ENCODE data around the gene PANK2. TPM values are rescaled to one million over a fixed set of nuclear protein-coding genes. Genes with fewer than 3 reads are reported as not detected.
A peak's percentile ranks its signal among the peaks of the same experiment; 100 is the strongest.

PANK2 gene
- total RNA-seq, 1 experiment from 2014 or later: 77.4 TPM

DNA sequence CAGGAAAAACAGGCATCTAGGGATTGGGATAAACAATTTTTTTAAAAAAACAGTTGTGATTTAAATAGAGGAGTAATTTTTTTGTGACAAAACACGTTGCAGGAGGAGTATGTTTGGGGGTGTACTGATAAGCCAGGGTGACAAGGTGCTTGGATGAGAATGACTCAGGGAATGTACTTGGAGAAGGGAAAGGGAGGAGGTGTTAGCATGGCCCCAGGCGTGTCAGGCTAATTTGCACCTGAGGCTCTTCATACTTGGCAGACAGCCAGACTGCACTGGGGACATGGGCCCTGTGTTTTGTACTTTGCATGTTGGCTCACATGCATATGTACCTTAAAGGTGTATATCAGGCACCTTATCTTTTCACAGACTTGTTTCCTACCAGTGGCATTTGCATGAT is 22.8 kb downstream of the PANK2 start:
- ChIA-PET POLR2A (ENCODE audit: low non-redundant PET) (no interaction called here), CTCF (no interaction called here)
- Histone ChIP-seq H3K27me3 (replicated peaks; ENCODE audit: insufficient read depth, low read depth, low read length, poor library complexity) (no peaks in the 10 kb centered on the region), H3K9me3 (ENCODE audit: low read depth, low read length, poor library complexity, severe bottlenecking) (no peaks in the 10 kb centered on the region), H3K4me1 (ENCODE audit: insufficient read depth, low read length, poor library complexity, severe bottlenecking) (no peaks in the 10 kb centered on the region), H3K27ac (ENCODE audit: low read depth, low read length, poor library complexity, severe bottlenecking) (no peak overlapping the region), H3K4me3 (ENCODE audit: low read depth, low read length, poor library complexity, severe bottlenecking) (no peak overlapping the region), H3K36me3 (ENCODE audit: insufficient read depth, low read length, poor library complexity, severe bottlenecking) (peaks cover 93% of the 10 kb centered on the region)
- DNase-seq (ENCODE audit: low spot score): no peak
- intact Hi-C loops (cut with micrococcal nuclease; ENCODE audit: unreplicated experiment): no loop called here
- TF ChIP-seq, protein P1, sequence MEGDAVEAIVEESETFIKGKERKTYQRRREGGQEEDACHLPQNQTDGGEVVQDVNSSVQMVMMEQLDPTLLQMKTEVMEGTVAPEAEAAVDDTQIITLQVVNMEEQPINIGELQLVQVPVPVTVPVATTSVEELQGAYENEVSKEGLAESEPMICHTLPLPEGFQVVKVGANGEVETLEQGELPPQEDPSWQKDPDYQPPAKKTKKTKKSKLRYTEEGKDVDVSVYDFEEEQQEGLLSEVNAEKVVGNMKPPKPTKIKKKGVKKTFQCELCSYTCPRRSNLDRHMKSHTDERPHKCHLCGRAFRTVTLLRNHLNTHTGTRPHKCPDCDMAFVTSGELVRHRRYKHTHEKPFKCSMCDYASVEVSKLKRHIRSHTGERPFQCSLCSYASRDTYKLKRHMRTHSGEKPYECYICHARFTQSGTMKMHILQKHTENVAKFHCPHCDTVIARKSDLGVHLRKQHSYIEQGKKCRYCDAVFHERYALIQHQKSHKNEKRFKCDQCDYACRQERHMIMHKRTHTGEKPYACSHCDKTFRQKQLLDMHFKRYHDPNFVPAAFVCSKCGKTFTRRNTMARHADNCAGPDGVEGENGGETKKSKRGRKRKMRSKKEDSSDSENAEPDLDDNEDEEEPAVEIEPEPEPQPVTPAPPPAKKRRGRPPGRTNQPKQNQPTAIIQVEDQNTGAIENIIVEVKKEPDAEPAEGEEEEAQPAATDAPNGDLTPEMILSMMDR (conservative IDR thresholded peaks at IDR 0.05; ENCODE audit: low read depth, low read length): no peak
- TF ChIP-seq EZH2 (IDR thresholded peaks at IDR 0.05; ENCODE audit: borderline replicate concordance, low read depth, low read length, poor library complexity, severe bottlenecking): no peak
- no TSS peak for BruUV-seq (replicated peaks)

GRCh38 chr20:3914446-3914845 is 25.3 kb downstream of the PANK2 start:
- intact Hi-C loops (cut with micrococcal nuclease; ENCODE audit: unreplicated experiment): no loop called here
- Histone ChIP-seq H3K27me3 (replicated peaks; ENCODE audit: insufficient read depth, low read depth, low read length, poor library complexity) (no peaks in the 10 kb centered on the region), H3K4me3 (ENCODE audit: low read depth, low read length, poor library complexity, severe bottlenecking) (no peak overlapping the region), H3K9me3 (ENCODE audit: low read depth, low read length, poor library complexity, severe bottlenecking) (no peaks in the 10 kb centered on the region), H3K4me1 (ENCODE audit: insufficient read depth, low read length, poor library complexity, severe bottlenecking) (no peaks in the 10 kb centered on the region), H3K27ac (ENCODE audit: low read depth, low read length, poor library complexity, severe bottlenecking) (peak overlapping the region; percentile 37), H3K36me3 (ENCODE audit: insufficient read depth, low read length, poor library complexity, severe bottlenecking) (peaks cover 94% of the 10 kb centered on the region)
- POLR2A ChIA-PET (ENCODE audit: low non-redundant PET): no interaction called here
- CTCF ChIA-PET: no interaction called here
- BruUV-seq (replicated peaks): no TSS peak
- TF ChIP-seq, protein P1 (conservative IDR thresholded peaks at IDR 0.05; ENCODE audit: low read depth, low read length): no peak
- no peak for TF ChIP-seq EZH2 (IDR thresholded peaks at IDR 0.05; ENCODE audit: borderline replicate concordance, low read depth, low read length, poor library complexity, severe bottlenecking)
- no peak for DNase-seq (ENCODE audit: low spot score)

- DNase-seq (ENCODE audit: low spot score): no peak
- intact Hi-C loops (cut with micrococcal nuclease; ENCODE audit: unreplicated experiment): no loop called here
- Histone ChIP-seq H3K4me3 (ENCODE audit: low read depth, low read length, poor library complexity, severe bottlenecking) (no peak overlapping the region), H3K4me1 (ENCODE audit: insufficient read depth, low read length, poor library complexity, severe bottlenecking) (no peaks in the 10 kb centered on the region), H3K36me3 (ENCODE audit: insufficient read depth, low read length, poor library complexity, severe bottlenecking) (peaks cover 94% of the 10 kb centered on the region), H3K27me3 (replicated peaks; ENCODE audit: insufficient read depth, low read depth, low read length, poor library complexity) (no peaks in the 10 kb centered on the region), H3K9me3 (ENCODE audit: low read depth, low read length, poor library complexity, severe bottlenecking) (no peaks in the 10 kb centered on the region), H3K27ac (ENCODE audit: low read depth, low read length, poor library complexity, severe bottlenecking) (no peak overlapping the region)
- TF ChIP-seq, protein P1 (conservative IDR thresholded peaks at IDR 0.05; ENCODE audit: low read depth, low read length): no peak
- TF ChIP-seq EZH2 (IDR thresholded peaks at IDR 0.05; ENCODE audit: borderline replicate concordance, low read depth, low read length, poor library complexity, severe bottlenecking): no peak
- CTCF ChIA-PET: no interaction called here
- POLR2A ChIA-PET (ENCODE audit: low non-redundant PET): no interaction called here
- BruUV-seq (replicated peaks): no TSS peak
These were observed 26.5 kb downstream of the PANK2 start for GRCh38 chr20:3915691-3916090.

All from A673 (cell line).